KBM-7 (cell line): Measurements from ENCODE around the gene LYRM1.
"Not testable (repeated sequence)": the region's sequence is repeated elsewhere in the genome, so short reads cannot be mapped to it uniquely, and the experiment has no call there.

ENCODE experiments used
- DNase-seq: peaks from one replicate; pipeline ENCODE4 v3.0.0-alpha.2; 2015
- in situ Hi-C: fragments of 300-500 bp; cut with MboI; formaldehyde crosslinking; loops from 2 replicates; pipeline ENCODE4 v1.14.3; 2020; ENCODE audit warnings: low sequenced_read_pairs, low pct_unique_long_range_greater_than_20kb, mixed read lengths

LYRM1 gene

DNA sequence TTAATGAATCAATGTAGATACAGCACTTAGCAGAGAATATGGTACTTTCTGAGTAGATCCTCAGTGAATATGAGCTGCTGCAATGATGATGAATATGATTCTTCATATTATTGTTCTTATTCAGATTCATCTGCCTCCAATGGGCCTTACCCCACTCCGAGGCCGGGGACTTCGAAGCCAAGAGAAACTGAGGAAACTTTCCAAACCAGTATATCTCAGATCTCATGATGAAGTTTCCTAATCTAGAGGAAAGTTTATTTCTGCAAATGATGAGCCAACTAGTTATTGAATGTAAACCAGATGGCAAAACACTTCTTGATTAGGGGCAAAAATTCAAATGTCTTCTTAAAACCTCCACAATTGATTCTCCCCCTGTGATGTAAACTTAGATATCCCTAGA, 23.3 kb downstream of the LYRM1 start:
- no peak for DNase-seq
- in situ Hi-C loops: no loop called here

DNA sequence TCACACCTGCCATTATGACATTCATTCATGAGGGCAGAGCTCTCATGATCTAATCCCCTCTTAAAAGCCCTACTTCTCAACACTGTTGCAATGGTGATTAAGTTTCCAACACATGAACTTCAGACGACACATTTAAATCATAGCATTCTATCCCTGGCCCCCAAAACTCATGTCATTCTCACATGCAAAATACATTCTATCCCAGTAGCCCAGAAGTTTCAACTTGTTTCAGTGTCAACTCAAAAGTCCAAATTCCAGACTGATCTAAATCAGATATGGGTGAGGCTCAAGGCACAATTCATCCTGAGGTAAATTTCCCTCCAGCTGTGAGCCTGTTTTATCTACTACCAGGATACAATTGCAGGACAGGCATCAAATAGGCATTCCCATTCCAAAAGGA, 25.2 kb downstream of the LYRM1 start:
- in situ Hi-C loops: no loop called here
- DNase-seq: no peak

DNA sequence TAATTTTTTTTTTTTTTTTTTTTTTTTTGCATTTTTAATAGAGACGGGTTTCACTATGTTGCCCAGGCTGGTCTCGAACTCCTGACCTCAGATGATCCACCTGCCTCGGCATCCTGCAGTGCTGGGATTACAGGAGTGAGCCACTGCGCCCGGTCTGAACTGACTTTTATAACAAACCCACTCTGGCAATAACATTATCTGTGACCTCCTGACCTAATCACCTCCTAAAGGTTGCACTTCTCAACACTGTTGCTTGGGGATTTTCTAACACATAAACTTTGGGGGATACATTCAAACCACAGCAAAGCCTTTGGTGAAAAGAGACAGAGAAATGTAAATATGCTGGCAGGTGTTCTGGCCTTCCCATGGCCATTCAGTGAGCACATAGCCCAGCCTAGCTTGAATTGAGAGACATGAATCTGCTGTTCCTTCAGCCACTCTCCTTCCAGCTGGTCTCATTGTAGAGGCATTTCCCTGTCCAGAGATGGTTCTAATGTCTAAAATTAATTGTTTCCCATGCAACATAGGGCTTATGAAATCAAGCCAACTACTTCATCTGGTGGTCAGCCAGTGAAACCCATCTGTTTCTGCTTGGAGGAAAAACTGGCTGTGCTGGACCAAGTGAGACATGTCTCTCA, 28.3 kb downstream of the LYRM1 start:
- DNase-seq: no peak
- in situ Hi-C loops: no loop called here

DNA sequence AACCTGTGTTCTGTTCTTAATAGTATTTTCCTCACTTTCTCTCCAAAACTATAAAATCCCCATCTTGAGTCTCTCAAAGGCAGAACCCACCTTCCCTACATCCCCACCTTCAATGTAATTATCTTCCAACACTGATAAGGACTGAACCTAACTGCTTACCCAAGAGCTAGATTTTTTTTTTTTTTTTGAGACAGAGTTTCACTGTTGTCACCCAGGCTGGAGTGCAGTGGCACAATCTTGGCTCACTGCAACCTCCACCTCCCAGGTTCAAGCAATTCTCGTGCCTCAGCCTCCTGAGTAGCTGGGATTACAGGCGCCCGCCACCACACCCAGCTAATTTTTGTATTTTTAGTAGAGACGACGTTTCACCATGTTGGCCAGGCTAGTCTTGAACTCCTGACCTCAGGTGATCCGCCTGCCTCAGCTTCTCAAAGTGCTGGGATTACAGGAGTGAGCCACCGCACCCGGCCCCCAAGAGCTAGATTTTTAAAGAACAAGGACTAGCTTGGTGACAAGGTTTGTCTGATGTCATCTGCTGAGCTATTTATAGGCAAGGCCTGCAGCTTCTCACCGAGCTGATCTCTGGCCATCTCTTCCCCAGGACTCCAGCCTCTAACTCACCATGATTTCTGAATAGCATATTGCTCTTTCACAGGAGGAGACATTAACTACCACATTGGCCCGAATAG, 29.2 kb downstream of the LYRM1 start:
- DNase-seq, in situ Hi-C loops: not testable (repeated sequence)

DNA sequence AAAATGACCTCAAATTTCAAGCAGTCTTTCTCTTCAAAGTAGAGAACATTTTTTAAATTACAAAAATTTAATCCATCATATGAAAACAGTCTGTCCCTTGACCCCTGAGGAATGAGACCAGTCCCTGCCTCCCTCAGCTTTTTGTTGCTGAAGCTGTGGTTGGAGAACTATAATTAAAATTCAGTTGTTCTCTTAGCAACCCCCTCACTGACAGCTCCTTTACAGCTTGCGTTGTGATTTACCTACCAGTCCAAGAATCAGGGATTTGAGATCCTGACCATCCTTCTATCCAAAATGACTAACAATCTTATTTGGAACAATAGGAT, 29.8 kb downstream of the LYRM1 start:
- in situ Hi-C loops: no loop called here
- no peak for DNase-seq

DNA sequence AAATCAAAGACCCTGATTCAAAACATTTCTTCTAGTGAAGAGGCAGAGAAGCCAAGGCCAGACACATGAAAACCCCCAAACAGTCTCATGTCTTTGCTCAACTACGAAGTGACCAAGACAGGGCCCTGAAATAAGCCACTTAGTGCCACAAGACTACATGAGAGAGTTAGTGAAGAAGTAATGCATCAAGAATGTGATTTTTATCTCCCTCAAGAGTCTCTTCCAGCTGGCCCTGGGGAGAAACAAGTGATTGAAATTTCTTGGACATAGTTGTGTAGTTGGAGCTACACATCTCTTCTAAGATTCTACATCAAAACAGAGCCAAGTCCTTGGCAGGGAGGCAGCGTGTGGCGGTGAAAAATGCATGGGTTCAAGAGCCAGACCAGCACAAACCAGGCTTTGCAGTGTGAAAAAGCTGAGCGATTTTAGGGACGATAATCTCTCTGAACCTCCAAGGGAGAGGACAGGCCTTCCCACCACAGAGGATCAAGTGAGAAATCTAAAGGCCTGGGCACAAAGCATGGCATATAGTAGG, 30.6 kb downstream of the LYRM1 start:
- in situ Hi-C loops: no loop called here

DNA sequence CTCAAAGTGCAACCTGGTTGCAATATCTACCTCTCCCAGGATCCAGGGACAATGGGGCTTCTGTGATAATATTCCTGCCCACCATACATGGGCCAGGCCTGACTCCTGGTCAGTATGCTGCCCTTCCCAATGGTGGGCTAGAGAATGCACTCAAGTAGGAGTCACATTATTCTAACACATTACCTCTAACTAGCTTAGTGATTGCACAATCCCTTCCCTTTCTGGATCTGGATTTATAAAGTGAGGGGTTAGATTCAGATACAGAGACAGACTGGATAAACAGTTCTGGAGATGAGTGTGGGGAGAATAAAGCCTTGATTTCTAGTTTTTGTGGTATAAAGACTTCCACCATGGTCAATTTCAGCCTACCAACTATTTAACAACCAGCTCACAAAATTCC, 33.0 kb downstream of the LYRM1 start:
- no peak for DNase-seq
- in situ Hi-C loops: no loop called here

More for the DNA sequence above, 30.6 kb downstream of the LYRM1 start:
- DNase-seq: no peak

DNA sequence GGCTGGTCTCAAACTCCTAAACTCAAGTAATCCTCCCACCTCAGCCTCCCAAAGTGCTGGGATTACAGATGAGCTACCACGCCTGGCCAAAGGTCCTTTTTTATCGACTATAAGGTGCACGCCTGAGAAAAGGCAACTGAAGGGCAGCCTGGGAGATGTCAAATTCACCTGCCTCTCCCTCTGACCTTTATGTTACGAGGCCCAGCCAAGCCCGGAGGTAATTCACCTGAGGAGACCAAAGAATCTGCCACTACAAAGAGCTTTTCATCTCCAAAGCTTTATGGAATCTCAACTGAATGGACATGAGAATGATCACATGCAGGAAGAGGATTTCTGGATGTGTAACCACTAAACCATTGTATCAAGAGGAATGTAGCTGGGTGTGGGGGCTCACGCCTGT, 37.2 kb downstream of the LYRM1 start:
- no peak for DNase-seq
- in situ Hi-C loops: no loop called here

DNA sequence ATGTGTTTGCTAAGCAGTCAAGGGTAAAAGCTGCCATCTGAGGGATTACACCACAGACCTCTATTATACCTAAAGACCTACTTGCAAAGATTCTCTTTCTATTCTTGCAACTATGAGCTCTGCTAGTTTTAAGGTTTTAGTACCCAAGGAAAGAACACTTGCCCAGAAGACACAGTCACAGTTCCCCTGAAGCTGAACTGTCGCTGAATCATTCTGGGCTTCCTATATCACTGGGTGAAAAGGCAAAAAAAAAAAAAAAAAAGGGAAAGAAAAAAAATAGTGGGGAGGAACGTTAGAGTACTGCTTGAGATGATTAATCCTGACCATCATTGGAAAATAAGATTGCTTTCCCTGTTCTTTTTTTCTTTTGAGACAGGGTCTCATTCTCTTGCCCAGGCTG, 37.9 kb downstream of the LYRM1 start:
- in situ Hi-C loops: no loop called here
- DNase-seq: peak; percentile 28

DNA sequence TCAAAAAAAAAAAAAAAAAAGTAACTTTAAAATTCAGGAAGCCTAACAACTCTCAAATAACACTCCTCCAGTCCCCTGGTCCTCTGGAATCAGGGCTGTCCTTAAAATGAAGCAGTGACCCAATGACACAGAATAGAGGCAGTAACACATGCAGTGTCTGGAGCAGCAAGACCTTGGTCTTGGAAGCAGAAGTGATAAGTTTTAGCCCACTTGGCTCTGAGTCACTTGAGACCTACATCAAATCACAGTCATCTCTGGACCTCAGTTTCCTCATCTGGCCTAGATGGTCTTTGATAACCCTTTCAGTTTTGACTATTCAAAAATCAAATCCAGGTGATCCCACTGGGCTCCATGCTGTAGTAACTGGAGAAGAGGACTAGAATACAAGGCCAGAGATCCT, 39.0 kb downstream of the LYRM1 start:
- in situ Hi-C loops: no loop called here
- DNase-seq: no peak

DNA sequence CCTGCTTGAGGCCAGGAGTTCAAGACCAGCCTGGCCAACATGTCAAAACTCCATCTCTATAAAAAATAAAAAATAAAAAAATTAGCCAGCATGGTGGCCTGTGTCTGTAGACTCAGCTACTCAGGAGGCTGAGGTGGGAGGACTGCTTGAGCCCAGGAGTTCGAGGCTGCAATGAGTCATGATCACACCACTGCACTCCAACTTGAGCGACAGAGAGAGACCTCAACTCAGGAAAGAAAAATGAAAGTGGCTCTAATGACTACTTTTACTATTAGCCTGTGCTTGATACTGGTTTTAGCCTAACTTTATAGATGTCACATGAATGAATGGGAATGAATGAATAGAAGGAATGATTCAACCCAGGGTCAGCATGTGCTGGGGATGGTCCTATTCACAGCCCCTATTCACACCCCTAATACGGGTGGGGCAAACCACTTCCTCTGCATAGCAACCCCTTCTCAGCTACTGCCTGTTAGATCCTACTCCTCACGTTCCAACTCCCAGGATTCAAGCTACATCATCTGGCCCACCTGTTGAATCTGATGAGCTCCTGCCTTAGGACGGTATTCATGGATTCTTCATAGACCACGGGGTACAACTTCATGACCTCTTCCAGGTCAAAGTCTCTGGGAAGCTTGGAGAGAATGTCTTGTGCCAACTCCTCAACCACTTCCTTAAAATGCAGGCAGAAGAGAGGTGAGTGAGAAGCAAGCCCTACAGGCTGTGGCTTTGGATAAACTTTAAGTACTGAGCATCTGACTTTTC, 40.5 kb downstream of the LYRM1 start:
- peak; percentile 73 for DNase-seq
- in situ Hi-C loops: no loop called here

DNA sequence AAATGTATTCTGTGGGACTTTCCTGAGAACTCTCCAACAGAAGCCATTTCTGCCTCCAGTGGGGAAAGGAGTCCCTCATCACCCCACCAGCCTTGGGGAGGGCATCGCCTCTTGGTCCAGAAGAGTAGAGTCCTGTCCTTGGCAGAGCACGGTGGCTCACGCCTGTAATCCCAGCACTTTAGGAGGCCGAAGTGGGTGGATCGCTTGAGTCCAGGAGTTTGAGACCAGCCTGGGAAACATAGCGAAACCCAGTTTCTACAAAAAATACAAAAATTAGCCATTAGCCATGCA, 41.0 kb downstream of the LYRM1 start:
- in situ Hi-C loops: no loop called here

DNA sequence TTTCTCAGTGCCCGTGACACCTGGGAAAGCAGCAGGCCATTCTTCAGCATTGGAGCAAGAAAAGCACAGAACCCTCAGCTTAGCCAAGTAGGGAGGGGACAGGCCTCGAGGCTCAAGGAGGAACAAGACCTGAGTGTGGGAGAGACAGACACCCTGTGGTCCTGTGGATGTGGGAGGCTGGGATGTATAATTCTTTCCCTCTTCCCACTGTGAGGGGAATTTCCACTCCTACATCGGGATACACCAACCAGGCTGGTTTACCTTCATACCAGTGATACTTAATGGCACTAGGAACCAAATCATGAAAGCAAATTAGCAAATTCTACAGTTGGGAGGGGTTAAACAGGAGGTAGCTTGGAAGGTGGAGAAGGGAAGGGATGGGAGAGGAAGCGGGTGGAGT, 41.7 kb downstream of the LYRM1 start:
- in situ Hi-C loops: no loop called here
- no peak for DNase-seq

More for the DNA sequence above, 41.0 kb downstream of the LYRM1 start:
- DNase-seq: no peak

DNA sequence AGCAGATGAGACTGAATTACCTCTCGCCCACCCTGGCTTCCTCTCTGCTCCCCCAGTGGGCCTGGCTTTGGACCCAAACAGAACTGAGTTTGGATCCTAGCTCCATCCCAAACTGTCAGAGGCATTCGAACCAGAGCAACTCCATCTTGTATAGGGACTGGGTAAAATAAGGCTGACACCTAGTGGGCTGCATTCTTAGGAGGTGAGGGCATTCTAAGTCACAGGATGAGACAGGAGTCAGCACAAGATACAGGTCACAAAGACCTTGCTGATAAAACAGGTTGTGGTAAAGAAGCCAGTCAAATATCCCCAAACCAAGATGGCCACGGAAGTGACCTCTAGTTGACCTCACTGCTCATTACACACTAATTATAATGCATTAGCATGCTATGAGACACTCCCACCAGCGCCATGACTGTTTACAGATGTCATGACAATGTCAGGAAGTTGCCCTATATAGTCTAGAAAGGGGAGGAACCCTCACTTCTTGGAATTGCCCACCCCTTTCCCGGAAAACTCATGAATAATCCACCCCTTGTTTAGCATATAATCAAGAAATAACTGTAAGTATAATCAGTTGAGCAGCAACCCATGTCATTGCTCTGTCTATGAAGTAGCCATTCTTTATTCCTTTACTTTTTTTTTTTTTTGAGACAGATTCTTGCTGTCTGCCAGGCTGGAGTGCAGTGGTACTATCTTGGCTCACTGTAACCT, 44.4 kb downstream of the LYRM1 start:
- peak; percentile 50 for DNase-seq

DNA sequence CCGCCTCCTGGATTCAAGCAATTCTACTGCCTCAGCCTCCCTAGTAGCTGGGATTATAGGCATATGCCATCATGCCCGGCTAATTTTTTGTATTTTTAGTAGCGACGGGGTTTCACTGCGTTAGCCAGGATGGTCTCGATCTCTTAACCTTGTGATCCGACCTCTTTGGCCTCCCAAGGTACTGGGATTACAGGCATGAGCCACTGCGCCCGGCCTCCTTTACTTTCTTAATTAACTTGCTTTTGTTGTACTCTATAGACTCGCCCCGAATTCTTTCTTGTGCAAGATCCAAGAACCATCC, 45.0 kb downstream of the LYRM1 start:
- in situ Hi-C loops, DNase-seq: not testable (repeated sequence)

More for the DNA sequence above, 44.4 kb downstream of the LYRM1 start:
- in situ Hi-C loops: no loop called here

DNA sequence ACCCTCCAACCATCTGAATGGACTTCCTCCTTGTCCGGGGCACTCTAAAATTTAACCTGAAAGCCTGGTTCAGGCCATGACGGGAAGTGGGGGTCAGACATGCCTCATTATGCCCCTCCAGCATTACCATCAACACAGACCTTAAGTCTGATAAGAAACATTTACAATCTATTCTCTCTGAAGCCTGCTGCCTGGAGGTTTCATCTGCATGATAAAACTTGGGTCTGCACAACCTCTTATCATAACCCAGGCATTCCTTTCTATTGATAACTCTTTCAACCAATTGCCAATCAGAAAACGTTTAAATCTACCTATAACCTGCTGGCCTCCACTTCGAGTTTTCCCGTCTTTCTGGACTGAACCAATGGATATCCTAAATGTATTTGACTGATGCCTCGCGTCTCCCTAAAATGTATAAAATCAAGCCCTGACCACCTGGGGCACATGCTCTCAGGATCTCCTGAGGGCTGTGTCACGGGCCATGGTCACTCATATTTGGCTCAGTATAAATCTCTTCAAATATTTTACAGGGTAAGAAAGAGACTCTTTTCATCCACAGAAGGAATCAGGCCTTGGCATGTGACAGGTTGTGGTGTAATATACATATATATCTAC, 45.6 kb downstream of the LYRM1 start:
- no peak for DNase-seq
- in situ Hi-C loops: no loop called here

DNA sequence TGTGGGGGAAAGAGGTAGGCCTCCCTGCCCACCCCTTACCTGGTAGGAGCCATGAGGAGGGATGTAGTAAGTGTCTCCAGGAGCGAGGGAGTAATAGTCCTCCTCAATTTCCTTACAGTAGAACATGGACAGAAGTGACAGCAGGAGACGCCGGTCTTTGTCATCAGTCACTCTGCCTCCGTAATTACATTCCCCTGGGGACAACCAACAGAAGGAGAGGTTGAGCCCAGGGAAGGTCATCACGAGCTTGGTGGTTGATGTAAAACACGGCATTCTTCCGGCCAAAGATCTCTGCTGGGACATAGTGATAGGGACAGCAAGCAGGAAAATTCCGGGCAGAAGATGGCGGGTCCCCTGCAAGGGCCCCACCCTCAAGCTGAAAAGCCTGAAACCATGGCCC, 47.9 kb downstream of the LYRM1 start:
- in situ Hi-C loops: no loop called here
- DNase-seq: no peak

DNA sequence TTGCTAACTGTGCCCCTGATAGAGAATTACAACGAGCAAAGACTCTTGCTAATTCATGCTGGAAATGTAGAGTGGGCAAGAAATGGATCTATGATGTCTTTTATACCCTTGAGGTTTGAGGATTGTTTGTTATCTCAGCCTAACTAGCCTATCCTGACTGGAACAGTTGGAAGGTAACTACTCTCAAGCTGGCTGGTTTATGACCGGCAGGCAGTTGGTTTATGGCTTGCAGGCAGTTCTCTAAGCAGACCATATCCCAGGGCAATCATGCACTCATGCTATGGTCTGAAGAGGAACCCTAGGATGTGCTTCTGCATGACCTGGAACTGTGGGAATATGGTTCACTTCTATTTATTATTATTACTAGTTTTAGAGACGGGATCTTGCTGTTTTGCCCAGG, 49.1 kb downstream of the LYRM1 start:
- no peak for DNase-seq

DNA sequence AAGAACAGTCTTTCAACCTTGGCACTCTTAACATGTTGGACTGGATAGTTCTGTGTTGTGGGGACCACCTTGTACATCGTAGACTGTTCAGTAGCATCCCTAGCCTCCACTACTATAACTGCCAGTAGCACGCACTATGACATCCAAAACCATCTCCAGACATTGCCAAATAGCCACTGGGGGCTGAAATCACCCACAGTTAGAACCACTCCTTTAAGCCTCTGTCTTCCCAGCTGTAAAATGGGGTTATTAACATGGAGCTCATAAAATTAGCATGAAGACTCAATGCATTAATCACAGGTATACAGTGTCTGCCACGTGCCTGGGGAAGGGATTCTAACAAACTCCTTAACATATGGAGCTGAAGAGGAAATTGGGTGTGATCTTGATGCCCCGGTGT, 49.7 kb downstream of the LYRM1 start:
- no peak for DNase-seq
- in situ Hi-C loops: no loop called here

More for the DNA sequence above, 49.1 kb downstream of the LYRM1 start:
- in situ Hi-C loops: no loop called here
